ENCODE results near the gene ASRGL1.
A peak's percentile ranks its signal among the peaks of the same experiment; 100 is the strongest.
"Not testable (repeated sequence)": the region's sequence is repeated elsewhere in the genome, so short reads cannot be mapped to it uniquely, and the experiment has no call there.

ASRGL1 gene

GRCh38 chr11:62353841-62354240 is 16.6 kb downstream of the ASRGL1 start:
- DNase-seq: no peak

DNA sequence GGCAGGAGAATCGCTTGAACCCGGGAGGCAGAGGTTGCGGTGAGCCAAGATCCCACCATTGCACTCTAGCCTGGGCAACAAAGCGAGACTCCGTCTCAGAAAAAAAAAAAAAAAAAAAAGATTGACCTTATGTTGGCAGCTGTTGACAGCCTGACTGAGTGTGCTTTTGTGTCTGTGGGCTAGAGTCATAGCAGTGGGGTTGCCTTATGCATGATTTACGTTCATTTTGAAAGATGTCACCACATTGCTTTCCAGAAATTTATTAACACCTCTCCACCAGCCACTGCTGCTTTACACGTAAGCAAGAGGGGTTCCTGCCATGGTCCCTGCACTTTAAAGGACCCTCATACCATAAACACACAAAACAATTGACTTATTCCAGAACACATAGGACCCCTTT is 21.0 kb downstream of the ASRGL1 start:
- DNase-seq: no peak

- no peak for DNase-seq
Observed at GRCh38 chr11:62359475-62359874, 22.2 kb downstream of the ASRGL1 start.

DNA sequence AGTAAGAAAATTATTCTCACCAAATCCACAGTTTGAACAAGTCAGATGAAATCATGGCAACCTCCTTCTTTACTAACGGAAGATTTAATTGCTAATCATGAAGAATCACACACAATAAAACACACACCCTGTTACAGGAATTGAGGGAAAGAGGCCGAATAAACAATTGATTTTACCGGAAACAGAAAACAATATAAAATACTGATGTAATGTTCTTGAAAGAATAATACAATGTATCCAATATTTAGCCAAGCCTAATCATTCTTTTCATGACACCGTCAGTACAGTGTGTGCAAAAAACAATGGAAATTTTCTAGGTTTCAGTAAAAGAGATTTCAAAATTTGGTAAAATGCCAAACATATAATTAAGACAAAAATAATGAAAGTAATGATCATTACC is 23.4 kb downstream of the ASRGL1 start:
- no peak for DNase-seq

DNA sequence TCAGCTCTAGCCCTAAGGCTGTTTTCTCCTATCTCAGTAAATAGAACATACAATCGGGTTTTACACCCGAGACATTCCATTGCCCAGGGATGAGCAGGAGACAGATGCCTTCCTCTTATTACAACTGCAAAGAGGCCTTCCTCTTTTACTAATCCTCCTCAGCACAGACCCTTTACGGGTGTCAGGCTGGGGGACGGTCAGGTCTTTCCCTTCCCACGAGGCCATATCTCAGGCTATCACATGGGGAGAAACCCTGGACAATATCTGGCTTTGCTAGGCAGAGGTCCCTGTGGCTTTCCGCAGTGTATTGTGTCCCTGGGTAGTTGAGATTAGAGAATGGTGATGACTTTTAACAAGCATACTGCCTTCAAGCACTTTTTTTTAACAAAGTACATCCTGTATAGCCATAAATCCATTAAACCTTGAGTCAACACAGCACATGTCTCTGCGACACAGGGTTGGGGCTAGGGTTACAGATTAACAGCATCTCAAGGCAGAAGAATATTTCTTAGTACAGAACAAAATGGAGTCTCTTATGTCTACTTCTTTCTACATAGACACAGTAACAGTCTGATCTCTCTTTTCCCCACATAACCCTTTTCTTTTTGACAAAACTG is 31.7 kb downstream of the ASRGL1 start:
- DNase-seq: not testable (repeated sequence)

DNA sequence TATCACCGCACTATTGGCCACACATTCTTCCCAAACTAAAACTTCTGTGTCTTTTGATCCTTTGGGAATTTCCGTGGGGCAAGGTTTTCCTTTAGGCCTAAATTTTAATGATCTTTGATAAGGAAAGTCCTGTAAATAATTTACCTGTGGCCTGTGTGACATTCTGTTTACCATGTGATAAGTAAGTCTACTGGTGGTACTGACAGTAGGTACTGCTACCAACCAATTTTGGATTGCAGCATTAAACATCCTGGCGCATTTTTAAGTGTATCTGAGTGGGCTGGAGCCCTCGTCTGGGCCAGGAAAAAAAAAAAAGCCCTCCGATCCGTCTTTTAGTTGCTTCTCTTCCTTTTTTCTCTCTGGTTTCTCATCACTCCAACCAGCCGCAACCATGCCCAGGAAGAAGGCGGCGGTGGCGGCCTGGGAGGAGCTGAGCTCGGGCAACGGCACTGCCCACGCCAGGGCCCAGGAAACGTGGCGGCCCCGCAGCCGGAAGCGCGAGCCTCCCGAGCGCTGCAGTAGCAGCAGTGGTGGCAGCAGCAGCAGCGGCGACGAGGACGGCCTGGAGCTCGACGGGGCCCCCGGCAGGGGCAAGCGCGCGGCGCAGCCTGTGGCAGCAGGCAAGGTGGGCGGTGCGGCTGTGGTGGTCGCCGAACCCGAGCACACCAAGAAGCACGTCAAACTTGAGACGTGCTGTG is 33.6 kb downstream of the ASRGL1 start:
- peak; percentile 48 for DNase-seq

DNA sequence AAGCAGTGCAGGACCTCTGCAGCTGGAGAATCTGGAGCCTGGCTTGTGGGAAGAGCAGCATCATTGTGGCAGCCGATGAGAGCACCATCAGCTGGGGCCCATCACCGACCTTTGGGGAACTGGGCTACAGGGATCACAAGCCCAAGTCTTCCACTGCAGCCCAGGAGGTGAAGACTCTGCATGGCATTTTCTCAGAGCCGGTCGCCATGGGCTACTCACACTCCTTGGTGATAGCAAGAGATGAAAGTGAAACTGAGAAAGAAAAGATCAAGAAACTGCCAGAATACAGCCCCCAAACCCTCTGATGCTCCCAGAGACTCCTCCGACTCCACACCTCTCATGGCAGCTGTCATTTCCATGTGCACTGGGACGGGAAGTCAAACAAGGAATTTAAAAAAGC is 35.6 kb downstream of the ASRGL1 start:
- DNase-seq: no peak

DNA sequence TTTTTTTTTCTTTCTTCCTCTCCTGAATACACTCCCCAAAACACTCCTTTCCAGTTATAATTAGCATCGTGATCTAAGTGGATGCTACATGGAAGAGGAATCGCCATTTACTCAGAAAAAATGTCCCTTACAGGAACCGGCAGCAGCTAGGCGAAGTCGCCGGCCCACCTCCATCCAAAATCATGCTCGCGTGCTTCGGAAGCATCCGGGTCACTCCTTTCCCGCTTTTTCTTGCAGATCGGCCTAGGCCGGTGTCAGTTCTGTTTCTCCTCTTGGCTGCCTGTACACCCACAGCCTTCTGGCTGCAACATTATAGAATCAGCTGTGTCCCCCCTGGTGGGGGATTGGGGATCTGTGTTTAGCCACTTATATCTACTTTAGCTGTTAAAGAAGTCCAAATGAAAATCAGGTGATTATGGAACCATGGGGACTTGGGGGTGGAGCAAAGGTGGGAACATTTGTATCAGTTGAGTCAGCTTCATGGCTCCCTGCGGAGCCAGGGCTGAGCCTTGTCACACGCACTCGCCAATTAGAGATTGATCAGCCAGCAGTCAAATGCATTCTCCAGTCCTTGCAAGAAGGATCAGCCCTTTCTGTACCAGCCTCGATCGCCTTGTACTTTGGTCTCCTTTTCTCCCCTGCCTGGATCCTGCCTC is 36.3 kb downstream of the ASRGL1 start:
- no peak for DNase-seq

DNA sequence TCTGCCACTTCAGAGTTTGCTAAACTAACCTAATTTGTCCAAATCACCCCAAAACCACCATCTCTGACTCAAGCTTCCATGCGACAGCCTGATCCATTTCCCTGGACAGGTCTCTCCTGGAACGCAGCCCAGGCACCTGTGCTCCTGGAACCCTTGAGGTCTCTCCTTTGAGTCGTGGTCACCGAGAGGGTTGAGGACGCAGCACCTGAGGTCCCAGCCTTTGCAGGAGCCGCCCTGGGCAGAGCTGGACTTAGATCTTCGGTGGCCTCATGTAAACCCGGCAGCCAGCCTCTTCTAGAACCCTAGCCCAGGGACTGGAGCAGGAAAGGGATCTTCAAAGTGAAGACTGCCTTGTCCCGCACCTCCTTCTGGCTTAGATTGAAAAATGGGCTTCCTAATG is 37.6 kb downstream of the ASRGL1 start:
- no peak for DNase-seq

- DNase-seq: not testable (repeated sequence)
Observed at GRCh38 chr11:62378459-62379063, 41.3 kb downstream of the ASRGL1 start.

DNA sequence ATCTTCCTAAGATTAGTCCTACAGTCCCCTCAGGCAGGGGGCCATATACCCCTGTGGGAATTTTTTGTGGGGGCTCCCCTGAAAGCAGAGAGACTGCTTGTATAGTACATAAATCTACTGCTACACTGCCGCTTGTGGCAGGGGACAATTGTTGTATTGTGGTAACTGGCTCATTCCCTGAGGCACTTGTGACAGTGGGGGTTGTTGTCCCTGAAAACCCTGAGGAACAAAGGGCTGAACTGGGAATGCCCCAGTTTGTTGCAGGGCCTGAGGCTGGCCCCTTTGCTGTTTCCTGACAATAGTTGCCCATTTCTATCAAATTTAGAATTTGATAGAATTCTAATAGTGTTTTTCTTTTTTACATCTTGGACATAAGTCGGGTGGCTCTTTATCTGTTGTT is 42.3 kb downstream of the ASRGL1 start:
- DNase-seq: not testable (repeated sequence)

GRCh38 chr11:62380821-62381245 is 43.6 kb downstream of the ASRGL1 start:
- peak; percentile 55 for DNase-seq

- no peak for DNase-seq
Observed at GRCh38 chr11:62383822-62384221, 46.6 kb downstream of the ASRGL1 start.

GRCh38 chr11:62386083-62386482 is 48.8 kb downstream of the ASRGL1 start:
- not testable (repeated sequence) for DNase-seq

GRCh38 chr11:62387381-62387780 is 50.1 kb downstream of the ASRGL1 start:
- DNase-seq: no peak

- DNase-seq: no peak
Observed at GRCh38 chr11:62388999-62389398, 51.8 kb downstream of the ASRGL1 start.

GRCh38 chr11:62390237-62390636 is 53.0 kb downstream of the ASRGL1 start:
- no peak for DNase-seq

DNA sequence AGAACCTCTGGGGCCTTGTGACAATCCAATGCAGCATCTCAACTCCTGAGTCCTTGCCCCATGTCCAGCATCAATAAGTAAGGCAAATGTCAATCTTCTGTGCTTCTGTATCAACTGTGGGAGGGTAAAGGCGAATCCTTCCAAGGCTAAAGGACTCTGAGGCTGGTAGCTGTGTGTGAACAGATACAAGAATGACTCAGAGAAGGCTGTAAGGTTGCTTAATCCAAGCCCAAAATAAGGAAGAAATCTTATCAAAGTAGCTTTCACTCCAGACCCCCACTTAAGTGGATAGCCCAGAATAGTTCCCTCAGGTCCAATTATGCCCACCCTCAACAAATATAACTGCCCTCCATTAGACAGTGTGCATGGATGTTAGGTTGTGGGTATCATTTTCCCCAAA is 53.5 kb downstream of the ASRGL1 start:
- DNase-seq: no peak

GRCh38 chr11:62391642-62392425 is 54.6 kb downstream of the ASRGL1 start:
- no peak for DNase-seq

GRCh38 chr11:62392506-62392905 is 55.3 kb downstream of the ASRGL1 start:
- DNase-seq: no peak

DNA sequence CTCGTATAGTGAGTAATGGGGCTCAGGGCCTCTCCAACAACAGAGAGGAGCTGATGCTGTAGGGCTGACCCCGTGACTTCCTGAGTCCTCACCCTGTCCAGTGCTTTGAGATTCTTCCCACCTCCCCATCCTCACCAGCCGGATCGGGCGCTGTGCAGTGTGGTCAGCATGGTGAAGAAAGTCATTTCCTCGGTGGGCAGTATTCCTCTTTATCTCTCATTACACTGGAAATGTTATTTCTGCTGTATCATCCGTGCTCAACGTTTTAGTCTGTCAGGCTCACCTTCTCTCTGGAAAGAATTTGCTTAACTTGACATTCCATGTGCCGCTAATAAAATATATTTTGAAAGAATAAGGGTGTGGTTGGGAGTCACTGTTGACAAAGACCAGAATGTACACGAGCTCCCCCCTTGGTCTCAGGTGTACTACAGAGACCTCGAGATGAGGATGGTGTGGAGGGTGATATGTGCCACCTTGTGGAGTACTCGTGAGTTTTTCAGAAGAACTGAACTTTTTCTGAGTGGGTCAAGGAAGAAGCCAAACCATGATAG is 55.9 kb downstream of the ASRGL1 start:
- no peak for DNase-seq

- no peak for DNase-seq
Observed at GRCh38 chr11:62393735-62394134, 56.5 kb downstream of the ASRGL1 start.

Measured in activated T-cell treated with anti-CD3 and anti-CD28 coated beads, Interleukin-2, amount 50 U/mL, for 1 hour (primary cell).